ENCODE data around the gene MUC2.

GRCh38 chr11:1067812-1068496, 6.7 kb upstream of the MUC2 start:
- TF ChIP-seq CTCF (IDR thresholded peaks at IDR 0.05) = no peak
- no peak for TF ChIP-seq EZH2 (IDR thresholded peaks at IDR 0.05; ENCODE audit: borderline replicate concordance, insufficient read depth, low read depth, low read length, poor library complexity, severe bottlenecking)
